Panc1 (cell line): ENCODE results near the gene MAP3K4.

Experiments
- POLR2AphosphoS5 ChIP-seq: IDR thresholded peaks from 2 replicates; pipeline ENCODE4 v1.6.1; 2012; ENCODE audit warnings: mild to moderate bottlenecking, low read depth, low read length, moderate library complexity
- TCF7L2 ChIP-seq: IDR thresholded peaks from 2 replicates; pipeline ENCODE4 v1.6.1; 2011; ENCODE audit warnings: mild to moderate bottlenecking, low read depth, low read length, inconsistent platforms
- TF ChIP-seq, protein P1 (sequence below): fragments of 450-650 bp; IDR thresholded peaks from 2 replicates; pipeline ENCODE4 v1.5.1; 2017; ENCODE audit warnings: mild to moderate bottlenecking
- TF ChIP-seq, protein P2 (sequence below), 2 experiments: IDR thresholded peaks; 2 replicates each; pipeline ENCODE4 v1.6.1; 2011 to 2012; ENCODE audit warnings: low read depth in 2 of 2, control low read depth in 1 of 2, low read length in 1 of 2, mild to moderate bottlenecking in 1 of 2, moderate library complexity in 1 of 2; ENCODE audit not compliant: insufficient read depth in 1 of 2

DNA sequence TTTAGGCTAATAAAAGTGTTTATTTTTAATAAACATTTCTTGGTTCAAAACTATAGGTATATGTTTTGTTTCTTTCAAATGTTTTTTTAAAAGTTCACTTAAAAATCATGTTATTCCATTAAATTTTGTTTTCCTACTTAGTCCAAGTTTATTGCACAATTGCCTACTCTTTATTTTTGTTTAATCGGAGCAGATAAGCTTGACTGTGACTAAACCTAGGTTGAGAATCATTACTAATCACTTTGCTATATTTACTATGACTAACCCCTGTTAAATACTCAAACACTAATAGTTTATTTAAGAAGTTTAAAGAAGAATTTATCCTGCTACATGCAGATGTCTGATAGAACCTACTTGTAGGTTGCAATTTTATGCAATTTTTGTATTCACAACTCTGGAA is 18.8 kb downstream of the MAP3K4 start:
- TF ChIP-seq, protein P1, sequence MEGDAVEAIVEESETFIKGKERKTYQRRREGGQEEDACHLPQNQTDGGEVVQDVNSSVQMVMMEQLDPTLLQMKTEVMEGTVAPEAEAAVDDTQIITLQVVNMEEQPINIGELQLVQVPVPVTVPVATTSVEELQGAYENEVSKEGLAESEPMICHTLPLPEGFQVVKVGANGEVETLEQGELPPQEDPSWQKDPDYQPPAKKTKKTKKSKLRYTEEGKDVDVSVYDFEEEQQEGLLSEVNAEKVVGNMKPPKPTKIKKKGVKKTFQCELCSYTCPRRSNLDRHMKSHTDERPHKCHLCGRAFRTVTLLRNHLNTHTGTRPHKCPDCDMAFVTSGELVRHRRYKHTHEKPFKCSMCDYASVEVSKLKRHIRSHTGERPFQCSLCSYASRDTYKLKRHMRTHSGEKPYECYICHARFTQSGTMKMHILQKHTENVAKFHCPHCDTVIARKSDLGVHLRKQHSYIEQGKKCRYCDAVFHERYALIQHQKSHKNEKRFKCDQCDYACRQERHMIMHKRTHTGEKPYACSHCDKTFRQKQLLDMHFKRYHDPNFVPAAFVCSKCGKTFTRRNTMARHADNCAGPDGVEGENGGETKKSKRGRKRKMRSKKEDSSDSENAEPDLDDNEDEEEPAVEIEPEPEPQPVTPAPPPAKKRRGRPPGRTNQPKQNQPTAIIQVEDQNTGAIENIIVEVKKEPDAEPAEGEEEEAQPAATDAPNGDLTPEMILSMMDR = no peak
- TF ChIP-seq POLR2AphosphoS5 (no peak), TCF7L2 (no peak)
- TF ChIP-seq, protein P2, sequence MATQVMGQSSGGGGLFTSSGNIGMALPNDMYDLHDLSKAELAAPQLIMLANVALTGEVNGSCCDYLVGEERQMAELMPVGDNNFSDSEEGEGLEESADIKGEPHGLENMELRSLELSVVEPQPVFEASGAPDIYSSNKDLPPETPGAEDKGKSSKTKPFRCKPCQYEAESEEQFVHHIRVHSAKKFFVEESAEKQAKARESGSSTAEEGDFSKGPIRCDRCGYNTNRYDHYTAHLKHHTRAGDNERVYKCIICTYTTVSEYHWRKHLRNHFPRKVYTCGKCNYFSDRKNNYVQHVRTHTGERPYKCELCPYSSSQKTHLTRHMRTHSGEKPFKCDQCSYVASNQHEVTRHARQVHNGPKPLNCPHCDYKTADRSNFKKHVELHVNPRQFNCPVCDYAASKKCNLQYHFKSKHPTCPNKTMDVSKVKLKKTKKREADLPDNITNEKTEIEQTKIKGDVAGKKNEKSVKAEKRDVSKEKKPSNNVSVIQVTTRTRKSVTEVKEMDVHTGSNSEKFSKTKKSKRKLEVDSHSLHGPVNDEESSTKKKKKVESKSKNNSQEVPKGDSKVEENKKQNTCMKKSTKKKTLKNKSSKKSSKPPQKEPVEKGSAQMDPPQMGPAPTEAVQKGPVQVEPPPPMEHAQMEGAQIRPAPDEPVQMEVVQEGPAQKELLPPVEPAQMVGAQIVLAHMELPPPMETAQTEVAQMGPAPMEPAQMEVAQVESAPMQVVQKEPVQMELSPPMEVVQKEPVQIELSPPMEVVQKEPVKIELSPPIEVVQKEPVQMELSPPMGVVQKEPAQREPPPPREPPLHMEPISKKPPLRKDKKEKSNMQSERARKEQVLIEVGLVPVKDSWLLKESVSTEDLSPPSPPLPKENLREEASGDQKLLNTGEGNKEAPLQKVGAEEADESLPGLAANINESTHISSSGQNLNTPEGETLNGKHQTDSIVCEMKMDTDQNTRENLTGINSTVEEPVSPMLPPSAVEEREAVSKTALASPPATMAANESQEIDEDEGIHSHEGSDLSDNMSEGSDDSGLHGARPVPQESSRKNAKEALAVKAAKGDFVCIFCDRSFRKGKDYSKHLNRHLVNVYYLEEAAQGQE (IDR thresholded peaks at IDR 0.05; ENCODE audit: insufficient read depth in 1 of 2, low read depth in 2 of 2, low read length in 1 of 2) = no peak
